GM19351 (cell line): ENCODE results near the gene TTC31.
A peak's percentile ranks its signal among the peaks of the same experiment; 100 is the strongest.
"Not testable (repeated sequence)": the region's sequence is repeated elsewhere in the genome, so short reads cannot be mapped to it uniquely, and the experiment has no call there.

ENCODE experiments used
- ATAC-seq: cut with Tn5 transposase; IDR thresholded peaks from one replicate; pipeline ENCODE4 v1.9.1; 2021; ENCODE audit warnings: mild to moderate bottlenecking, moderate library complexity; ENCODE audit not compliant: unreplicated experiment

The TTC31 gene

DNA sequence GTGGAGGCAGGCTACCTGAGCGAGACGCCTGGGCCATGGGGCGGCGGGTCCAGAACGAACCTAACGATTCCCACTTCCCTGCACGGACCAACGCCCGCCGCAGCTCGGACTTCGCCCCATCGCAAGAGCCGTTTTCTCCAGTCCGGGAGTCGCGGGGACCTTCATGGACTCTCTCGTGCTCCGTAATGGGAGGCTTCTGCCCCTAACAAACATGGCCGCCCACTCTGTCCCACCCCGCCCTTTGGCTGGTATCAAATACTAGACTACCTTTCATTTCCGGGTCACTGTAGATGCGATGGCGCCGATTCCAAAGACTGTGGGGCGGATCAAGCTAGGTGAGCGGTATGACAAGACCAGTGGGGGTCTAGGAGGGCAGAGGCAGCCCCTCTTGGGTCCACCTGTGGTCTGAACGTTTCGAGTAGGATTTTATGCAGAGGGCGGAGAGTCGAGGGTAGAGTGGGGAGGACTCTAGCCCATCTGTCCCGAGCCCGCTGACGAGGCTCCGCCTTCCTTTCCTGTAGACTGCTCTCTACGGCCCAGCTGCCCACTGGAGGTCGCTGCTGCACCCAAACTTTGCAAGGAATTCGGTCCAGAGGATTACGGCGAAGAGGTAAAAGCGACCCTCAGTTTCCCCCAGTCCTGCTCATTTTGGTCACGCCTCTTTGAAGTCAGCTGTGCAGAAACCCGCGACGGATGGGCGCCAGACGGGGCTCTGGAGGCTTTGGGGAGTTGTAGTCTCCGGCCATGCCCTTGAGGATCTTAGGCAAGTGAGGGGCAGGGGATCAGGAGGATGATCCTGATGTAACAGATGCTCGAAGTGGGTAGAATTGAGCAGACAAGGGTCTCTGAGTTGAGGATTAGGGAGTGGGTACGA lies at the start of gene TTC31, which contains the start of gene CCDC142:
TSS of gene TTC31 (plus strand) at position 281 of the 874 bp plus-strand sequence. CDS start at position 296, 15 bp downstream.
TSS of gene CCDC142 (minus strand) at position 198 of the 874 bp plus-strand sequence. CDS start at position 37, 161 bp downstream.
- ATAC-seq = peak; percentile 86

DNA sequence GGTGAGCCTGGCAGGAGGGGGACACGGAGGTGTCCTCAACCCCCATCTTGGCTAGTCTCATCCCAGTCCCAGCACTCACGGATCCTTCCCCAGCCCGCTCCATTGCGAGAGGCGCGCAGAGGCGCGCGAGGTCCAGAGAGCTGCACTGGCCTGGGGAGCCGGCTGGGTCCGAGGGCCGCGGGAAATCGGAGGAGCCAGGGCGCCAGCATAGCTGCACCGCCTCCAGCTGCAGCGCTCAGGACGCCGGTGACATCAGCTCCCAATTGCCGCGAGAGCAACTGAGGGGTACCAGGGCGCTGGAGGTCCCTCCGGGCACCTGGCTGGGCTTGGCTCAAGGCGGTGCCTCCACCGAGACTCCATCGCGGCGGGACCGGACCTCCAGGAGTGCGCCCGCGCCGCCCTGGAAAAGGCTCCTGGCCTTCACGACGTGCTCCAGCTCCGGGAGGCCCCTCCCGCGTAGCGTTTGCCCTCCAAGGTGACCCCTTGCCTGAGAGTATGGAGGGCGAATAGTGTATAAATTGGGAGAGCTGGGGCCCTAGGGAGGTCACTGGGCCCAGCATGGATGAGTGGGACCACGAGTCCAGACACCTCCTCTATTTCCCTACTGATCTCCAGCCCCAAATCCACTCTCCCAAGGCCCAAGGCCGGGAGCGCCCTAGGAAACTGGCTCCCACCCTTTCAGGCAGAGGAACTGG lies 46.6 kb upstream of the TTC31 start:
- no peak for ATAC-seq

DNA sequence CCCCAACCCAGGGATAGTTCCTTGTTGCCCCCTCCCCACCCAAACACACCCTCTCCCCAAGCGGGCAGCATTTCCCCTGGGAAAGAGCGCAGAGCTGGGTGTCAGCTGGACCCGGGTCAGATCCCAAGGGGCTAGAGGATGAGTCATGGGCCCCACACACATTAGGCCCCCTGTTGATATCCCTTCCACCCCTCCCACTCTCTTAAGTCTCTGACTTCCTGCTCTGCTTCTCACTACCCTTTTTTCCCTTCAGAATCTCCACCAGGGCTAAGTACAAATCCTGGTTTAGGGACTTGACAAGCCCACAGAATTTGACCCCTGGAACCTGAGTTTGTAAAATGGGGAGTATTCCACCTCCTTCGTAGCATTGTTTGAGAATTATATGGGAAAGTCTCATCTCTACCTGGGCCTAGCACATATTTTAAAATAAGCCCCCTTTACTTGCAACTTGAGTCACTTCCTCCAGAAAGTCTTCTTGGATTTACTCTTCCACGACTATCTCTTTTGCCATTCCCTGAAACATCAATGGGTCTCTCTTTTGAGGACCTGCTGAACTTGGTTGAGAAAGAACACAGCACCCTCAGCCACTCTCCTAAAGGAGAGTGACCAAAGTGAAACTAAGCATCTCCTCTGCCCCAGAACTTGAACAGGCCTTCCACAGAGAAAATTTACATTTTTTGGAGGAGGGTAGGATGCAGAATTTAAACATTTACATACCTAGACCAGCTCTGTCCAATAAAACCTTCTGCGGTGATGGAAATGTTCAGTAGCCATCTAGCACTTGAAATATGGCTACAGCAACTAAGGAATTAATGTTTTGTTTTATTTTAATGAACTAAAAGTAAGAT lies 45.8 kb upstream of the TTC31 start:
- no peak for ATAC-seq

DNA sequence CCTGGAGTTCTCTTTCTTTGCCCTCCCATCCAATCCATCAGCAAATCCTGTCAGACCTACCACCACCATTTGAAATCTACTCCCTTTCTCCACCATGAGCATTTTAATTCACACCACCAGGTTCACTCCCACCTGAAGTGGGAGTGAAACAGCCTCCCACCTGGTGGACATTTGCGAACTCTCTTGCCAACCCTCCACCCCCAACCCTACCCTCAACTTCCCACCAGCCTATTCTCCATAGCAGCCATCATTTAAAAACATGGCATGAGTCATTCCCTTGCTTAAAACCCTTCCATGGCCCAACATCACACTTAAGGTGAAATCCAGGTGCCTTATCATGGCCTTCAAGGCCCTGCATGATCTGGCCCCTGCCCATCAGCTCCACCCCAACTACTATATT lies 44.6 kb upstream of the TTC31 start:
- ATAC-seq = no peak

DNA sequence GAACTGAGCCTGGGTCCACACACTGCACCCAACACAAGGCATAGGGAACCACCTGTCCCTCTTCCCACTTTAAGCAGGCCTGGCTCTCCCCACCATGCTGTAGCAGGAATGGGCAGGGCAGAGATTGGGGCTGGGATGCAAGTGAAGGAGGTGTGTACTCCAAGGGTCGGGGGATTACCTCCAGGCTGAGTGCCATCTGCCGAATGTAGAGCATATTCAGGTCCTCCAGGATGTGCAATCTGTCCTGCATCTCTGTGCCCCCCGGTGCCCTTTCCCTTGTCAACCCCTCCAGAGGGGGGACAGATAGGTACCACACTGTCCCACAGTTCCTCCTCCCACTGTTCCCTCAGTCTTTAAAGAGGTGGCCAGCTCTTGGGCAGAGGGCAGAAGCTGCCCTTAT lies 43.5 kb upstream of the TTC31 start:
- ATAC-seq = no peak

DNA sequence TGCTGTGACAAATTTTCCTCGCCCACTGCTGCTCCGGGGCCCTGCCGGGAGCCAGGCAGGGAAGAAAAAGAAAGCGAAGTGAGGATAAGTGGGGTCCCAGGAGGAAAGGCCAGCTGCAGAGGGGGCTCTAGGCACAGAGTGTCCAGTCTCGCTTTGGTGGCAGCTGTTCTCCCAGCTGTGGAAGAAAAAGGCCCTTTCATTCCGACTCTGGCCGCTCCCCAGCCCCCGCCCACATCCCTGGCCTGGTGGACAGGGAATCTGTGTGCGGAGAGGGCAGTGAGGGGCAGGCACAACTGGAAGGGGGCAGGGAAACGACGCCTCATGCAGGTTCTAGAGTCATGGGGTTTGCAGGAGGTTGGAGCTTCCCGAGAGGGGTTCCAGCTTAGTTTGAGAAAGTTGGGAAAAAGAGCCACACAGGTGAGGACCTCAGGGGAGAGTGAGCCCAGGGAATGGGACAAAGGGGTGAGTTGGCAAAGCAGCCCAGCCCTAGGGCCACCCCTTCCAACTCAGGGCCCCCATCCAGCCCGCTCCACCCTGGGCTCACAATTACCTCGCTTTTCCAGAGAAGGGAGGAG lies 43.0 kb upstream of the TTC31 start:
- no peak for ATAC-seq

DNA sequence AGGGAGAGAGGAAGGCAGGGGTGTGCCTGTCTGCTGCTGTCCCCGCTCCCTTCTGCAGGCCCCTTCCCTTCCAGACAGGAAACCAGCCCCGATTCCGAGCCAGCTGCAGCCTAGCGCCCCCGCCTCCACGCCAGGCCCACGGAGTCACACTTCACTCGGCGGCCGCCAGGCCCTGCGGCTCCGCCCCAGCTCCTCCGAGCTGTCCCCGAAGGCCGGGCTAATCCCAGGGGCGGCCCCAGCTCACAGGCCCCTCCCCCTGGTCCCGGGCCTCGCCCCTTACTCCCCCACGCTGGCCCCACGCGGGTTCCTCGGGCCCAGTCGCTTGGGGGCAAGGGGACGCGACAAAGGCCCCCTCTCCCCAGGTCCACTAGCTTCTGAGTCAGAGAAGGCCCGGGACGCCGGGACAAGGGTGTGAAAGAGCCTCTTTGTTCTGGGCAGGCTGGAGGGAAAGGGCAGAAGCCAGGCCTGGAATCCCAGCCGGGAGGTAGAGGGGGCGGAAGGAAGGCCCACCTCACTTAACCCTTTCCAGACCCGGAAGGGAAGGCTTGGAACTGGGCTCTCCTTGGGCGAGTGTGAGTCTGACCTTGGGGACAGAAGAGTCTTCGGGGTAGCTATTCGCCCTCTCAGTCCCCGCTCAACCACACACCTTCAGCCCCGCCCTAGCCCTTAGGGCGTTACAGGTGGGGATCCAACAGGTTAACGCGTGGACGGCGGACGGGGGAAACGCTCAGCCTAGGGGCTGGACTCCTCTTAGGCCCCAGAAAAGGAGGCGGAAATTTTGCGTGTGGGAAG lies 42.3 kb upstream of the TTC31 start:
- ATAC-seq = peak; percentile 93

DNA sequence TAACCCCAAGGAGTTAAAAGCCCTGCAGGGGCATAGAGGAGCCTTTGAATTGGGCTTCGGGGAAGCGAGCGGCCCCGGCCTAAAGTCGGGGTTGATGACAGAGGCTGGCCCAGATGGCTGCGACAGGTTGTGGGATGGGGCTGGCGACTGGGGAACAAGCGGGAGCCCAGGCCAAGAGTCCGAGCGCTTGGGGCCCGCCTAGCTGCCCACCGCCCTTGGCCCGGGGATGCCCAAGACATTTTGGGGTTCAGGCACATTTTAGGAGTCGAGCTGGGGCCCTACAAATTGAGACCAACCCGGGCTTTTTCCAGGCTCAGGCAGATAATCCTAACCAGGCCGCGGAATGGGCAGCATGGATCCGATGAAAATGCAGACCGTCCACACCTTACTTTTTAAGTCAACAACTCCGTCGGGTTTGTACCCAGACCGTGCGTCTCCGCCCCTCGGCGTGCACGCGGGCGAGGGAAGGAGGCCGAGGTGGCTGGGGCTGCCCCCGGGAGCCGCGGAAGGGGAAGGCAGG lies 41.7 kb upstream of the TTC31 start:
- no peak for ATAC-seq

DNA sequence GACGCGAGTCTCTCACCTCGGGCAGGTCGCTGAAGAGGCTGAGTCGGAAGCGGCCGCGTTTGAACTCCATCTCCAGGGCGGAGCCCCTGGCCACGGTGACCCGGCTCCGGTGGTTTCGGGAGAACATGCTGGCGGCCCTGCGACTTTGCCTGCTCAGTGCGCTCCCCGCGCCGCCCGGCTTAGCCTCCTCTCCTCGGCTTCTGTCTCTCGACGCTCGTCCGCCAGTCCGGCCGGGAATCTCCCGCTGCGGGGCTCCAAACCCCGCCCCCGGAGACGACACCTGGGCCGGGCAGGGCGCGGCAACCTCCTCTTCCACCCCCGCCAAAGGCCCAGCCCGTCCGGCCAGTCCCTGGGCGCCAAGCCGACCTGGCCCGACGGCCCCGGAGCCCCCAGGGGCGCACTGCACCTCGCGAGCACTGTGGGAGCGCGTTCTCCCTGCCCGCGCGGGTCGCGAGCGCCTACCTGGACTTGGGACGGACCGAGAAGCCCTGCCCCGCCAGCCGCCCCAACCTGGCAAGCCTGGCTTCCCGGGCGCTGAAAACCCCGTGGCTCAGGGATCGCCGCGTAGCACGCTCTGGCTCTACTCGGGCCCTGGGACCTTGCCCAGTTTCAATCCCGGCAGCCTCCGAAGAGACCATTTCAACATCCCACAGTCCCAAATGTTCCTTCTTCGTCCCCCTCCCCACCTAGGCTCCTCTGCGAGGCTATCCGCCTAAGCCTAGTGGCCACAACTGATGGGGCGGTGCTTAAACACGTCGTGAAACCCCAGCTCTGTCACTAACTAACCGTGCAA lies 41.0 kb upstream of the TTC31 start, which contains the start of gene RTKN:
TSS of gene RTKN (minus strand) at position 248 of the 793 bp plus-strand sequence. CDS start at position 127, 121 bp downstream.
- ATAC-seq = no peak

DNA sequence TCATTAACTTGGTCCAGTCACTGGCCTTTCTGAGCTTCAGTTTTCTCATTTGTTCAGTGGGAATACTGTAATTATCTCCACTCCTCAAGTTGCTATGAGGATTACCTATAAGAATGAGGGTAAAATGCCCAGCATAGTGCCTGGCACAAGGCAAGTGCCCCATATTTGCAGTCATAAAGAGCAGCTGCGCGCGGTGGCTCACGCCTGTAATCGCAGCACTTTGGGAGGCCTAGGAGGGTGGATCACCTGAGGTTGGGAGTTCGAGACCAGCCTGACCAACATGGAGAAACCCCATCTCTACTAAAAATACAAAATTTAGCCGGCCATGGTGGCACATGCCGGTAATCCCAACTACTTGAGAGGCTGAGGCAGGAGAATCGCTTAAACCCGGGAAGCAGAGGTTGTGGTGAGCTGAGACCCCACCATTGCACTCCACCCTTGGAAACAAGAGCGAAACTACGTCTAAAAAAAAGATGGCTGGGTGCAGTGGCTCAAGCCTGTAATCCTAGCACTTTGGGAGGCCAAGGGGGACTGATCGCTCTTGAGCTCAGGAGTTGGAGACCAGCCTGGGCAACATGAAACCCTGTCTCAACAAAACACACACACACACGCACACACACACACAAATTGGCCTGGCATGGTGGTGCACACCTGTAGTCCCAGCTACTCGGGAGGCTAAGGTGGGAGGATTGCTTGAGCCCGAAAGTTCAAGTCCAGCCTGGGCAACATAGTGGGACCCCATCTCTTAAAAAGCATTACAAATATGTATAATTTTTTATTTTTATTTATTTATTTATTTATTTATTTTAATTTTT lies 40.2 kb upstream of the TTC31 start:
- ATAC-seq = not testable (repeated sequence)

DNA sequence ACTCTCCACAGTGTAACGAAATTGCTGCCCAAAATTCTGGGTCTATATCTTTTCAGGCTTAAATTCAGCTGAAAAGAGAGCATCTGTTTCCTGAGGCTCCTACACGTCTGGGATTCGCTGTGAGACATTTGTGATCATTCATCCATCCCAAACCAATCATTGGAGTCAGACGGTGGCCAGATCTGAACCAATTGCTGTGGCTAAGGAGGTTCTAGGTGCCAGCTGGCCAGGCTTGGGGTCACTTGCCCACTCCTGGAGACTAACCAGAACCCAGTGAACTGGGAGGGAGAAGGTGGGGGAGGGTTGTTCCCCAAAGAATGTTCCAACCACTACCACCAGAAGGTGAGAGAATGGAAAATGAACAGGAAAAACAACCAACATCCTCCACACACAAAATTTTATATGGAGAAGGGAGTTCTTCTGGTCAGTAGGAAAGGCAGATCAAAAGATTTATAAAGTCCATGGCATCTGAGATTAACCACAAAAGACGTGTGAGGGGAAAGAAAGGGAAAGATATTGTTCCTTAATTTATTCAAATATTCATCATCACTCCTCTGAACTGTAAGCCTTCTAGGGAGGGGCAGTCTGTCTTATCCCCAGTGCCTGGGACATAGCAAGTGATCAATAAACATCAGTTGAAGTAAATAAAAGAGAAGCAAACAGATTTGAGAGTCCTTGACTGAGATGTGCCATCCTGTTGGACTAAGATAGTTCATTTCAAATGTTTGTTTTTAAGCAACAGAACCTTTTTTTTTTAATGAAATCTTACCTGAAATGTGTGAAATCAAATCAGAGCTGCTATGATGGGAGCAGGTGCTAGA lies 38.2 kb upstream of the TTC31 start:
- no peak for ATAC-seq

DNA sequence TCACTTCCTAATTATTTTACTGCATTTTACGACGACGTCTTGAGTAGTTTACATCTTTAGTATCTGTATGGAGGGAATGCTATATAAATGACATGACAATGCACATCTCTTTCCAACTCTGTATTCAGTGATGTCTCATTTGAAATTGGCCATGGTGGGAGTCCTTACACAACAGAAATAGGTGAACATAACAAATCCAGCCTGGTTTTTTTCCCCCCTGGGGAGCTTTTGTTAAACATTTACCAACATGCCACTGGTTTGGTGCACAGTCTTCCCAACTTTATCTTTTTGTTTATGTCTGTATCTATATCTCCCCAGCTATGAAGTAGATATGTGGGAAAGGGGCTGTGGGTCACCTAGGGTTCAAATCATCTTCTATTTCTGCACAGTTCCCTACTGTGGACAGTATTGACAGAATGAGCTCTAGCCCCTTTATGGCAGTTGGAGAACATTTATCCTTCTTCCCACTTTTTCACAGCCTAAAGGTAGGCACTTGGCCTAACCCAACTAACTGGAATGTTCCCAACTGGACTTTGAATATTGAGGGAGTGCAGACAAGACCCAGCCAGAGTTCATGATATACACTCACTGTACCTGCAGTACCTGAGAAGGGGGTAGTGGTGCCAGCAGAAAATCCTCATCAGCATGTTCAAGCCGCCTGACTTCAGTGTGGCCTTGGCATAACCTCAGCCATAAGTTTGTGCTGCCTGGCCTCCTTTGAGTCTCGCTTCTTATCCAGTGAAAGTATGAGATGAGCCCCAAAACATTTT lies 35.5 kb upstream of the TTC31 start:
- ATAC-seq = no peak

DNA sequence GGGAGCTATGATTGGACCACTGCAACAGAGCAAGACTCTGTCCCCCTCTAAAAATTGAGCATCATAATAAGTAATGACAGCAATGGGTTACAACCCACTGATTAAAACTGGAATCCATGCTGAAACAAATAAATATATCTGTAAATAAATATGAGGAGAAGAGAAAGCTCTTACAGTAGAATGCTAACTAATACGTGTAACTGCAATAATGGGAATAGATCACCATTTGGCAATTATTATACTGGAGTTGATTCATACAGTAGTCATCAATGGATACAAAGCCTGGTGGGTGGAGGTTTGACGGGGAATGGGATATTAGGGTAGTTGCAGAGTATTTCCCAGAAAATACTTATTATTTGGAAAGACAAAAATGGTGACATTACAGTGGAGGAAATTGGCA lies 34.1 kb upstream of the TTC31 start:
- ATAC-seq = no peak

DNA sequence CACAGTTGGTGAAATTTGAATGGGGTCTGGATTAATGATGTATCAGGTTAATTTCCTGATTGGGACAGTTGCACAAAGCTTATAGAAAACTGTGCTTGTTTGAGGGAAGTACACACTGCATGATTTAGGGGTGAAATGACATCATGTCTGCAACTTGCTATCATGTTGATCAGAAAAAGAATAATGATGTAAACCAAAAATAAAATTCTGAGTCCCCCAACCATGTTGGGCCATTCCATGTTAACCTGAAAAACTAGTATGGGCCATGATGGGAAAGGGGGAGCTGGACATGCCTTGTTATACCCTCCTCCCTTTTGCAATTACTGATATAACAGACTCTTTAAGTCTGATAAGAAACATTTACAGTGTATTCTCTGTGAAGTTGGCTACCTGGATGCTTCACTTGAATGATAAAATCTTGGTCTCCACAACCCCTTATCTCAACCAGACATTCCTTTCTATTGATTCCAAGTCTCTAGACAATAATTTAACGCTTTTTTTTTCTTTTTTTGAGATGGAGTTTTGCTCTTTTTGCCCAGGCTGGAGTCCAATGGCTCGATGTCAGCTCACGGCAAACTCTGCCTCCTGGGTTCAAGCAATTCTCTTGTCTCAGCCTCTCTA lies 32.2 kb upstream of the TTC31 start:
- ATAC-seq = no peak

DNA sequence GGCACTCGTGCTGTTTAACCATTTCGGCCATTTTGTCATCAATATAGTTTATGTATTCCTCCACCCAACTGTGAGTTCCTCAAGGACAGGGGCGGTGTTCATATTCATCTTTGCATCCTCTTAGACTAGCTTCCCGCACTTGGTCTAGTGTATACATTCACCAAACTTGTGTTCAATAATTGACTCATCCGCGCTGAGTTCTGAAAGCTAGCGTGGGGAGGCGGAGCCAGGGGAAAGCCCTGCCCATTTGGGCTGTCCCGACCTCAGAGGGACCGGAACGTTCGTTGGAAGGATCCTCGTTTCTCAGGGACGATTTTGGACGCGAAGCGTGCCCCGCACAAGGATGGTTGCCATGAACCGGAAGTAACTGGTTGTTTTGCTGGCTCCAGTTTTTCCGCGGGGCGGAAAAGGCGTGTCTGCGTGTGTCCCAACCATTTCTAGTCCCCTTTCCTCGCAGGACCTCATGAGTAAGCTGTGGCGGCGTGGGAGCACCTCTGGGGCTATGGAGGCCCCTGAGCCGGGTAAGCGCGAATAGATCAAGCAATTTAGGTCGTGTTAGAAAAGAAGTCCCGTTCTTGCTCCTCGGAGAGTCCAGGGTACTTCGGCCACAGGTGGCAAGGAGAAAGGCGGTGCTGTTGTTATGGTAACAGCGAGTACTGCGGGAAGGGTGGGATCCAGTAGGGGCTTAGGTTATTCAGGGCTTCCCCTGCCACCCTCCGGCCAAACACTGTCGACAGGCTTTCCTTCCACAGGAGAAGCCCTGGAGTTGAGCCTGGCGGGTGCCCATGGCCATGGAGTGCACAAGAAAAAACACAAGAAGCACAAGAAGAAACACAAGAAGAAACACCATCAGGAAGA lies 28.0 kb upstream of the TTC31 start, which contains the start of gene INO80B:
TSS of gene INO80B (plus strand) at position 434 of the 858 bp plus-strand sequence. CDS start at position 464, 30 bp downstream.
- ATAC-seq = peak; percentile 36
